Measurements from ENCODE around the gene GRK1. TPM values are rescaled to one million over a fixed set of nuclear protein-coding genes. Genes with fewer than 3 reads are reported as not detected.

The GRK1 gene
- total and polyA plus RNA-seq, 2 experiments from 2014 or later, result not detected

GRCh38 chr13:113654175-113654560 is 12.9 kb upstream of the GRK1 start (continued):
- TF ChIP-seq ZNF462 (CRISPR knock-in tag; IDR thresholded peaks at IDR 0.05), result no peak
- no peak for TF ChIP-seq ZNF331 (CRISPR knock-in tag; IDR thresholded peaks at IDR 0.05; ENCODE audit: low read depth)
- TF ChIP-seq CREB1 (CRISPR knock-in tag; IDR thresholded peaks at IDR 0.05; ENCODE audit: low read depth), result no peak

- H3K27me3 Mint-ChIP-seq (ENCODE audit: insufficient read depth, low read depth, poor library complexity), result peaks cover 5% of the 10 kb centered on the region
- Histone ChIP-seq H4K20me1 (replicated peaks; ENCODE audit: insufficient read depth) (no peaks in the 10 kb centered on the region), H3K4me2 (no peak overlapping the region), H3K4me3 (no peak overlapping the region), H3K27ac (ENCODE audit: low read depth) (no peak overlapping the region), H3K27me3 (ENCODE audit: insufficient read depth) (no peaks in the 10 kb centered on the region), H3F3A (replicated peaks; ENCODE audit: low read depth) (no peaks in the 10 kb centered on the region), H3K79me2 (replicated peaks; ENCODE audit: insufficient read depth) (no peaks in the 10 kb centered on the region), H3K9me2 (ENCODE audit: insufficient read depth) (no peaks in the 10 kb centered on the region), H2AFZ (no peak overlapping the region), H3K4me1 (ENCODE audit: insufficient read depth) (no peaks in the 10 kb centered on the region), H3K36me3 (ENCODE audit: insufficient read depth) (no peaks in the 10 kb centered on the region)
- peaks cover 9% of the 10 kb centered on the region for H3K4me1 Mint-ChIP-seq
- no peak overlapping the region for H3K27ac Mint-ChIP-seq
- DNase-seq (ENCODE audit: low spot score) (no peak), ATAC-seq (no peak)
- no peaks in the 10 kb centered on the region for H3K36me3 Mint-ChIP-seq (ENCODE audit: low read depth)
- H3K9me3 Mint-ChIP-seq, result no peaks in the 10 kb centered on the region
- no peak overlapping the region for H3K4me3 Mint-ChIP-seq
- TF ChIP-seq REST (IDR thresholded peaks at IDR 0.05; ENCODE audit: unreplicated experiment) (no peak), CTCF (conservative IDR thresholded peaks at IDR 0.05; ENCODE audit: low read depth in 2 of 2) (no peak), EZH2phosphoT487 (IDR thresholded peaks at IDR 0.05; ENCODE audit: unreplicated experiment) (no peak), ZNF331 (CRISPR knock-in tag; IDR thresholded peaks at IDR 0.05; ENCODE audit: low read depth) (no peak), ETS1 (IDR thresholded peaks at IDR 0.05) (no peak), EZH2 (IDR thresholded peaks at IDR 0.05; ENCODE audit: low read depth, unreplicated experiment) (no peak), STAT1 (IDR thresholded peaks at IDR 0.05; ENCODE audit: unreplicated experiment) (no peak), CREB1 (CRISPR knock-in tag; IDR thresholded peaks at IDR 0.05; ENCODE audit: low read depth) (no peak), JUNB (IDR thresholded peaks at IDR 0.05; ENCODE audit: unreplicated experiment) (no peak)
These were observed 12.3 kb upstream of the GRK1 start for GRCh38 chr13:113654591-113655345.

Data from GM23338 (cell line).